ES-I3 (cell line): Measurements from ENCODE around the gene HSD17B3.

Experiments used
- H3K36me3 ChIP-seq: 2 replicates; pipeline ENCODE4 v1.6.1; 2013; ENCODE audit warnings: mild to moderate bottlenecking, low read length, control low read depth, moderate library complexity; ENCODE audit not compliant: insufficient read depth
- H3K4me1 ChIP-seq: 2 replicates; pipeline ENCODE4 v1.6.1; 2013; ENCODE audit warnings: mild to moderate bottlenecking, control low read depth, low read length; ENCODE audit not compliant: insufficient read depth
- H3K9ac ChIP-seq: 2 replicates; pipeline ENCODE4 v1.6.1; 2013; ENCODE audit warnings: low read depth, mild to moderate bottlenecking, low read length, moderate library complexity
- H3K9me3 ChIP-seq: 2 replicates; pipeline ENCODE4 v1.6.1; 2013; ENCODE audit warnings: mild to moderate bottlenecking, low read length, moderate library complexity; ENCODE audit not compliant: control insufficient read depth, insufficient read depth

Gene HSD17B3

GRCh38 chr9:96279932-96280331, 22.0 kb downstream of the HSD17B3 start:
- H3K9ac ChIP-seq, result no peak overlapping the region
- H3K4me1 ChIP-seq, result no peaks in the 10 kb centered on the region
- H3K36me3 ChIP-seq, result no peaks in the 10 kb centered on the region
- H3K9me3 ChIP-seq, result peaks cover 11% of the 10 kb centered on the region

- Histone ChIP-seq H3K9ac (no peak overlapping the region), H3K9me3 (peaks cover 24% of the 10 kb centered on the region), H3K36me3 (no peaks in the 10 kb centered on the region; the same call in 1 of the 2 replicates), H3K4me1 (no peaks in the 10 kb centered on the region)
Measured at GRCh38 chr9:96274939-96275338, 27.0 kb downstream of the HSD17B3 start.

- H3K4me1 ChIP-seq, result no peaks in the 10 kb centered on the region
- no peaks in the 10 kb centered on the region; the same call in 1 of the 2 replicates for H3K36me3 ChIP-seq
- H3K9ac ChIP-seq, result no peak overlapping the region
Measured at GRCh38 chr9:96270236-96270744, 31.7 kb downstream of the HSD17B3 start.

GRCh38 chr9:96258967-96259366, 43.0 kb downstream of the HSD17B3 start:
- Histone ChIP-seq H3K36me3 (no peaks in the 10 kb centered on the region; the same call in 1 of the 2 replicates), H3K4me1 (peaks cover 29% of the 10 kb centered on the region), H3K9ac (no peak overlapping the region), H3K9me3 (no peaks in the 10 kb centered on the region)

More at GRCh38 chr9:96270236-96270744, 31.7 kb downstream of the HSD17B3 start:
- peaks cover 17% of the 10 kb centered on the region; the same call in 1 of the 2 replicates for H3K9me3 ChIP-seq

GRCh38 chr9:96256800-96257199, 45.2 kb downstream of the HSD17B3 start:
- Histone ChIP-seq H3K4me1 (peaks cover 41% of the 10 kb centered on the region), H3K36me3 (no peaks in the 10 kb centered on the region; the same call in 1 of the 2 replicates), H3K9ac (peak overlapping the region; percentile 23; the same call in 1 of the 2 replicates), H3K9me3 (no peaks in the 10 kb centered on the region)

- H3K9me3 ChIP-seq, result no peaks in the 10 kb centered on the region
- H3K9ac ChIP-seq, result no peak overlapping the region
- peaks cover 39% of the 10 kb centered on the region for H3K4me1 ChIP-seq
Measured at GRCh38 chr9:96255698-96256097, 46.3 kb downstream of the HSD17B3 start.

GRCh38 chr9:96253059-96253696, 48.8 kb downstream of the HSD17B3 start:
- no peaks in the 10 kb centered on the region for H3K36me3 ChIP-seq
- no peak overlapping the region for H3K9ac ChIP-seq
- H3K4me1 ChIP-seq, result peaks cover 26% of the 10 kb centered on the region
- H3K9me3 ChIP-seq, result no peaks in the 10 kb centered on the region

More at GRCh38 chr9:96255698-96256097, 46.3 kb downstream of the HSD17B3 start:
- no peaks in the 10 kb centered on the region; the same call in 1 of the 2 replicates for H3K36me3 ChIP-seq

- H3K9me3 ChIP-seq, result no peaks in the 10 kb centered on the region
- H3K9ac ChIP-seq, result no peak overlapping the region
- peaks cover 23% of the 10 kb centered on the region for H3K4me1 ChIP-seq
- H3K36me3 ChIP-seq, result no peaks in the 10 kb centered on the region
Measured at GRCh38 chr9:96251451-96251850, 50.5 kb downstream of the HSD17B3 start.

GRCh38 chr9:96249746-96250145, 52.2 kb downstream of the HSD17B3 start:
- H3K9ac ChIP-seq, result no peak overlapping the region
- H3K36me3 ChIP-seq, result no peaks in the 10 kb centered on the region
- peaks cover 3% of the 10 kb centered on the region; the same call in 1 of the 2 replicates for H3K9me3 ChIP-seq
- peaks cover 19% of the 10 kb centered on the region for H3K4me1 ChIP-seq

- H3K9me3 ChIP-seq, result peaks cover 3% of the 10 kb centered on the region; the same call in 1 of the 2 replicates
- H3K4me1 ChIP-seq, result no peaks in the 10 kb centered on the region
- H3K36me3 ChIP-seq, result no peaks in the 10 kb centered on the region
- no peak overlapping the region for H3K9ac ChIP-seq
Measured at GRCh38 chr9:96246267-96246671, 55.7 kb downstream of the HSD17B3 start.

- Histone ChIP-seq H3K9me3 (peaks cover 3% of the 10 kb centered on the region; the same call in 1 of the 2 replicates), H3K9ac (no peak overlapping the region), H3K4me1 (no peaks in the 10 kb centered on the region), H3K36me3 (no peaks in the 10 kb centered on the region)
Measured at GRCh38 chr9:96245399-96245798, 56.6 kb downstream of the HSD17B3 start.

- Histone ChIP-seq H3K9me3 (peaks cover 3% of the 10 kb centered on the region; the same call in 1 of the 2 replicates), H3K4me1 (no peaks in the 10 kb centered on the region), H3K36me3 (no peaks in the 10 kb centered on the region), H3K9ac (no peak overlapping the region)
Measured at GRCh38 chr9:96243778-96244177, 58.2 kb downstream of the HSD17B3 start.

- Histone ChIP-seq H3K36me3 (no peaks in the 10 kb centered on the region), H3K9ac (no peak overlapping the region), H3K9me3 (peaks cover 3% of the 10 kb centered on the region; the same call in 1 of the 2 replicates), H3K4me1 (no peaks in the 10 kb centered on the region)
Measured at GRCh38 chr9:96242811-96243210, 59.2 kb downstream of the HSD17B3 start.

- H3K36me3 ChIP-seq, result no peaks in the 10 kb centered on the region
- H3K9me3 ChIP-seq, result peaks cover 3% of the 10 kb centered on the region; the same call in 1 of the 2 replicates
- no peak overlapping the region for H3K9ac ChIP-seq
- no peaks in the 10 kb centered on the region for H3K4me1 ChIP-seq
Measured at GRCh38 chr9:96241391-96241809, 60.6 kb downstream of the HSD17B3 start.
